Activated naive CD4-positive, alpha-beta T cell treated with anti-CD3 and anti-CD28 coated beads for 36 hours (primary cell): ENCODE measurements around the gene RNF111. TPM values are rescaled to one million over a fixed set of nuclear protein-coding genes. Genes with fewer than 3 reads are reported as not detected.

Experiments used
- CTCF ChIA-PET: fragments of 350-600 bp; sonication (Branson Sonifier 250); formaldehyde crosslinking; loops from one replicate; lab custom pipeline; 2021; ENCODE audit warnings: antibody characterized with exemption; lab: Charles Lee
- DNase-seq: peaks from one replicate; pipeline ENCODE4 v3.0.0-alpha.2; 2020
- H3K27ac Mint-ChIP-seq: one replicate; pipeline ENCODE4 v1.8.0; 2021; ENCODE audit warnings: mild to moderate bottlenecking, mixed read lengths
- H3K27me3 Mint-ChIP-seq: one replicate; pipeline ENCODE4 v1.8.0; 2021; ENCODE audit warnings: low read depth, mixed read lengths
- H3K36me3 Mint-ChIP-seq: one replicate; pipeline ENCODE4 v1.8.0; 2021; ENCODE audit warnings: low read depth, mixed read lengths
- H3K4me1 Mint-ChIP-seq: one replicate; pipeline ENCODE4 v1.8.0; 2021; ENCODE audit warnings: low read depth, mixed read lengths
- H3K4me3 Mint-ChIP-seq: one replicate; pipeline ENCODE4 v1.8.0; 2021; ENCODE audit warnings: mild to moderate bottlenecking, moderate library complexity, mixed read lengths
- H3K9me3 Mint-ChIP-seq: one replicate; pipeline ENCODE4 v1.8.0; 2021; ENCODE audit warnings: mixed read lengths
- intact Hi-C: fragments of 100-400 bp; cut with micrococcal nuclease; formaldehyde crosslinking; loops from one replicate; pipeline ENCODE4 v1.15.1; 2023
- total RNA-seq, 2 experiments: library from RNA; stranded (reverse); gene quantifications; one replicate each; pipeline ENCODE4 v1.2.3, GENCODE V29; 2021

The RNF111 gene
- total RNA-seq, 2 experiments from 2014 or later = 17.8 to 19.8 TPM

GRCh38 chr15:59002418-59002859 lies 15.0 kb downstream of the RNF111 start:
- Mint-ChIP-seq H3K27ac (no peak overlapping the region), H3K4me3 (no peak overlapping the region), H3K27me3 (no peaks in the 10 kb centered on the region), H3K36me3 (peaks cover 22% of the 10 kb centered on the region), H3K9me3 (no peaks in the 10 kb centered on the region), H3K4me1 (peaks cover 39% of the 10 kb centered on the region)
- no peak for DNase-seq
- intact Hi-C loops = no loop called here
- CTCF ChIA-PET = interaction anchor here (0.6 to 0.7 kb wide), 3 partner anchors 42 to 391 kb away, joined by 3 to 4 read pairs (median 3); no protein-coding TSS in a partner anchor

- Mint-ChIP-seq H3K27me3 (no peaks in the 10 kb centered on the region), H3K27ac (no peak overlapping the region), H3K36me3 (peaks cover 21% of the 10 kb centered on the region), H3K9me3 (no peaks in the 10 kb centered on the region), H3K4me3 (no peak overlapping the region), H3K4me1 (peaks cover 33% of the 10 kb centered on the region)
- no peak for DNase-seq
- CTCF ChIA-PET = no interaction called here
- intact Hi-C loops = no loop called here
Observed at GRCh38 chr15:59005579-59005978, 18.1 kb downstream of the RNF111 start.

- H3K36me3 Mint-ChIP-seq = peaks cover 20% of the 10 kb centered on the region
- H3K9me3 Mint-ChIP-seq = no peaks in the 10 kb centered on the region
- peaks cover 25% of the 10 kb centered on the region for H3K4me1 Mint-ChIP-seq
- no peak for DNase-seq
- H3K27me3 Mint-ChIP-seq = no peaks in the 10 kb centered on the region
- intact Hi-C loops = no loop called here
- no peak overlapping the region for H3K4me3 Mint-ChIP-seq
- H3K27ac Mint-ChIP-seq = no peak overlapping the region
- CTCF ChIA-PET = interaction anchor here (0.6 kb wide), 1 partner anchor 583 kb away, joined by 4 read pairs; no protein-coding TSS in a partner anchor
Observed at GRCh38 chr15:59008086-59008485, 20.6 kb downstream of the RNF111 start.

GRCh38 chr15:59011262-59011952 lies 23.9 kb downstream of the RNF111 start:
- intact Hi-C loops = no loop called here
- H3K36me3 Mint-ChIP-seq = peaks cover 20% of the 10 kb centered on the region
- H3K4me3 Mint-ChIP-seq = no peak overlapping the region
- no peak for DNase-seq
- H3K9me3 Mint-ChIP-seq = no peaks in the 10 kb centered on the region
- no peak overlapping the region for H3K27ac Mint-ChIP-seq
- CTCF ChIA-PET = interaction anchor here (0.6 kb wide), 1 partner anchor 43 kb away, joined by 3 read pairs; no protein-coding TSS in a partner anchor
- H3K4me1 Mint-ChIP-seq = peaks cover 31% of the 10 kb centered on the region
- H3K27me3 Mint-ChIP-seq = no peaks in the 10 kb centered on the region

- Mint-ChIP-seq H3K36me3 (peaks cover 15% of the 10 kb centered on the region), H3K4me1 (peaks cover 29% of the 10 kb centered on the region), H3K27ac (no peak overlapping the region), H3K4me3 (no peak overlapping the region), H3K9me3 (no peaks in the 10 kb centered on the region), H3K27me3 (no peaks in the 10 kb centered on the region)
- CTCF ChIA-PET = interaction anchor here (0.7 kb wide), 1 partner anchor 515 kb away, joined by 4 read pairs; no protein-coding TSS in a partner anchor
- intact Hi-C loops = no loop called here
- DNase-seq = no peak
Observed at GRCh38 chr15:59013246-59013873, 25.9 kb downstream of the RNF111 start.

GRCh38 chr15:59014068-59014467 lies 26.6 kb downstream of the RNF111 start:
- no peak for DNase-seq
- Mint-ChIP-seq H3K27ac (no peak overlapping the region), H3K4me3 (no peak overlapping the region), H3K27me3 (no peaks in the 10 kb centered on the region), H3K9me3 (no peaks in the 10 kb centered on the region), H3K36me3 (peaks cover 15% of the 10 kb centered on the region), H3K4me1 (peaks cover 29% of the 10 kb centered on the region)
- intact Hi-C loops = no loop called here
- CTCF ChIA-PET = interaction anchor here (0.7 kb wide), 1 partner anchor 497 kb away, joined by 4 read pairs; no protein-coding TSS in a partner anchor

GRCh38 chr15:59017449-59017848 lies 30.0 kb downstream of the RNF111 start:
- Mint-ChIP-seq H3K27ac (no peak overlapping the region), H3K4me3 (no peak overlapping the region), H3K9me3 (no peaks in the 10 kb centered on the region), H3K36me3 (peaks cover 15% of the 10 kb centered on the region), H3K4me1 (peaks cover 25% of the 10 kb centered on the region), H3K27me3 (no peaks in the 10 kb centered on the region)
- no peak for DNase-seq
- intact Hi-C loops = no loop called here
- CTCF ChIA-PET = no interaction called here

GRCh38 chr15:59018833-59019232 lies 31.4 kb downstream of the RNF111 start:
- DNase-seq = no peak
- intact Hi-C loops = no loop called here
- CTCF ChIA-PET = no interaction called here

GRCh38 chr15:59020322-59020721 lies 32.9 kb downstream of the RNF111 start:
- CTCF ChIA-PET = no interaction called here
- peaks cover 26% of the 10 kb centered on the region for H3K36me3 Mint-ChIP-seq
- intact Hi-C loops = no loop called here
- no peak overlapping the region for H3K4me3 Mint-ChIP-seq
- peaks cover 16% of the 10 kb centered on the region for H3K4me1 Mint-ChIP-seq
- no peak overlapping the region for H3K27ac Mint-ChIP-seq
- no peaks in the 10 kb centered on the region for H3K9me3 Mint-ChIP-seq
- no peaks in the 10 kb centered on the region for H3K27me3 Mint-ChIP-seq
- DNase-seq = no peak

More at GRCh38 chr15:59018833-59019232, 31.4 kb downstream of the RNF111 start:
- Mint-ChIP-seq H3K27me3 (no peaks in the 10 kb centered on the region), H3K4me1 (peaks cover 20% of the 10 kb centered on the region), H3K27ac (no peak overlapping the region), H3K9me3 (no peaks in the 10 kb centered on the region), H3K4me3 (no peak overlapping the region), H3K36me3 (peaks cover 18% of the 10 kb centered on the region)

GRCh38 chr15:59022188-59022587 lies 34.7 kb downstream of the RNF111 start:
- H3K9me3 Mint-ChIP-seq = no peaks in the 10 kb centered on the region
- no peak overlapping the region for H3K4me3 Mint-ChIP-seq
- peaks cover 16% of the 10 kb centered on the region for H3K4me1 Mint-ChIP-seq
- CTCF ChIA-PET = no interaction called here
- peaks cover 21% of the 10 kb centered on the region for H3K36me3 Mint-ChIP-seq
- no peak for DNase-seq
- intact Hi-C loops = no loop called here
- H3K27ac Mint-ChIP-seq = no peak overlapping the region
- no peaks in the 10 kb centered on the region for H3K27me3 Mint-ChIP-seq

- Mint-ChIP-seq H3K4me1 (peaks cover 29% of the 10 kb centered on the region), H3K36me3 (peaks cover 26% of the 10 kb centered on the region), H3K9me3 (no peaks in the 10 kb centered on the region), H3K4me3 (no peak overlapping the region), H3K27ac (no peak overlapping the region), H3K27me3 (no peaks in the 10 kb centered on the region)
- intact Hi-C loops = no loop called here
- CTCF ChIA-PET = no interaction called here
- DNase-seq = no peak
Observed at GRCh38 chr15:59026207-59026606, 38.7 kb downstream of the RNF111 start.

- no peaks in the 10 kb centered on the region for H3K27me3 Mint-ChIP-seq
- H3K9me3 Mint-ChIP-seq = no peaks in the 10 kb centered on the region
- H3K36me3 Mint-ChIP-seq = peaks cover 32% of the 10 kb centered on the region
- intact Hi-C loops = no loop called here
- no peak overlapping the region for H3K27ac Mint-ChIP-seq
- CTCF ChIA-PET = interaction anchor here (0.7 to 1.4 kb wide), 3 partner anchors 27 to 258 kb away, joined by 3 to 4 read pairs (median 3); partner anchors contain the start of gene MINDY2
- peaks cover 43% of the 10 kb centered on the region for H3K4me1 Mint-ChIP-seq
- no peak for DNase-seq
- no peak overlapping the region for H3K4me3 Mint-ChIP-seq
Observed at GRCh38 chr15:59028387-59028955, 41.0 kb downstream of the RNF111 start.
